CD4-positive, CD25-positive, alpha-beta regulatory T cell (primary cell): ENCODE data around the gene EGFL8. TPM values are rescaled to one million over a fixed set of nuclear protein-coding genes. Genes with fewer than 3 reads are reported as not detected.

Experiments
- ATAC-seq, 2 donors: fragments of 150-1000 bp; cut with Tn5 transposase; one replicate each; pipeline ENCODE4 v1.10.0; 2021; ENCODE audit warnings: low read depth in 2 of 2, moderate number of reproducible peaks in 2 of 2, moderate library complexity in 1 of 2
- DNase-seq, 3 donors: peaks; one replicate each; pipeline versions ENCODE4 v3.0.0 to v3.0.0-alpha.2; 2012 to 2022; ENCODE audit warnings: mixed read lengths in 1 of 3
- H3K27ac ChIP-seq: one replicate; pipeline ENCODE4 v1.7.0; 2013; ENCODE audit warnings: mild to moderate bottlenecking, low read length; ENCODE audit not compliant: insufficient read depth, poor library complexity, severe bottlenecking
- H3K27me3 ChIP-seq: one replicate; pipeline ENCODE4 v1.7.0; 2013; ENCODE audit warnings: low read length; ENCODE audit not compliant: control insufficient read depth, insufficient read depth
- H3K36me3 ChIP-seq: one replicate; pipeline ENCODE4 v1.7.0; 2013; ENCODE audit warnings: mild to moderate bottlenecking, low read length, moderate library complexity; ENCODE audit not compliant: control insufficient read depth, insufficient read depth
- H3K4me1 ChIP-seq: 2 replicates; pipeline ENCODE4 v1.7.0; 2013; ENCODE audit warnings: mild to moderate bottlenecking, low read length; ENCODE audit not compliant: insufficient read depth, control insufficient read depth, poor library complexity, severe bottlenecking
- H3K4me3 ChIP-seq: one replicate; pipeline ENCODE4 v1.7.0; 2013; ENCODE audit warnings: low read depth, mild to moderate bottlenecking, low read length, moderate library complexity
- H3K9me3 ChIP-seq, 2 experiments: 1 replicate in 1 of 2; 2 replicates in 1 of 2; pipeline ENCODE4 v1.7.0; 2013; ENCODE audit warnings: low read length in 2 of 2, mild to moderate bottlenecking in 1 of 2, moderate library complexity in 1 of 2; ENCODE audit not compliant: control insufficient read depth in 2 of 2
- H3K27ac Mint-ChIP-seq, 3 donors: one replicate each; pipeline ENCODE4 v1.8.0; 2020 to 2022; ENCODE audit warnings: mild to moderate bottlenecking in 3 of 3, mixed read lengths in 3 of 3, moderate library complexity in 2 of 3
- H3K27me3 Mint-ChIP-seq: one replicate; pipeline ENCODE4 v1.8.0; 2022; ENCODE audit warnings: mild to moderate bottlenecking, mixed read lengths
- H3K36me3 Mint-ChIP-seq: one replicate; pipeline ENCODE4 v1.8.0; 2020; ENCODE audit warnings: mixed read lengths
- H3K4me1 Mint-ChIP-seq, 4 donors: one replicate each; pipeline ENCODE4 v1.8.0; 2020 to 2022; ENCODE audit warnings: mixed read lengths in 4 of 4, mild to moderate bottlenecking in 1 of 4
- H3K4me3 Mint-ChIP-seq, 4 donors: one replicate each; pipeline ENCODE4 v1.8.0; 2020 to 2022; ENCODE audit warnings: mild to moderate bottlenecking in 4 of 4, mixed read lengths in 4 of 4, moderate library complexity in 3 of 4
- H3K9me3 Mint-ChIP-seq, 7 donors: one replicate each; pipeline ENCODE4 v1.8.0; 2020 to 2022; ENCODE audit warnings: mixed read lengths in 7 of 7, mild to moderate bottlenecking in 3 of 7, moderate library complexity in 2 of 7
- polyA plus RNA-seq, 4 donors: library from polyadenylated mRNA; unstranded; fragments of 300-500 nt; fragmentation: Illumina TruSeq; gene quantifications; one replicate each; pipeline ENCODE4 v1.2.3, GENCODE V29; 2021
- total RNA-seq: library from RNA; stranded (reverse); gene quantifications from one replicate; pipeline ENCODE4 v1.2.3, GENCODE V29; 2022

Gene EGFL8
- total and polyA plus RNA-seq, 5 donors from 2014 or later, result 0.60 to 9.9 TPM; not detected in 3

DNA sequence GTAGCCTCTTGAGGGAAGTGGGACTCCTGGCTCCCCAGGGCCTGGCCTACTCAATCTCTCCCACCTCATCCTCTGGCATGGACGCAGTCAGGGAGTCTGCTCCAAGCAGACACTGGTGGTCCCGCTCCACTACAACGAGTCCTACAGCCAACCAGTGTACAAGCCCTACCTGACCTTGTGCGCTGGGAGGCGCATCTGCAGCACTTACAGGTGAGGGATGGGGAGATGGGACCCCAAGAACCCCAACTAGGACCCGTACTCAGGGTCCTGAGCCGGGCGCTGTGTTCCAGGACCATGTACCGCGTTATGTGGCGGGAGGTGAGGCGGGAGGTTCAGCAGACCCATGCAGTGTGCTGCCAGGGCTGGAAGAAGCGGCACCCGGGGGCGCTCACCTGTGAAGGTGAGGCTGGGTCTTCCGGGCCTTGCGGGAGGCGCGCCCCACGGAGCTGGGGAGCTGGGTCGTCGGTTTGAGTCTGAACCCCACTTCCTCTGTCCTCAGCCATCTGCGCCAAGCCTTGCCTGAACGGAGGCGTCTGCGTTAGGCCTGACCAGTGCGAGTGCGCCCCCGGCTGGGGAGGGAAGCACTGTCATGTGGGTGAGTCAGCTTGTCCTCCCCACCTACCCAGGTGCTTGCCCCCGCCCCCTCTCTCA is 2.1 kb downstream of the EGFL8 start:
- ATAC-seq, result no peak
- Histone ChIP-seq H3K27me3 (no peaks in the 10 kb centered on the region), H3K27ac (no peak overlapping the region), H3K9me3 (no peaks in the 10 kb centered on the region), H3K4me3 (no peak overlapping the region), H3K4me1 (no peaks in the 10 kb centered on the region), H3K36me3 (peaks cover 16% of the 10 kb centered on the region)
- H3K27me3 Mint-ChIP-seq, result no peaks in the 10 kb centered on the region
- H3K36me3 Mint-ChIP-seq, result peaks cover 39% of the 10 kb centered on the region
- no peak overlapping the region for H3K27ac Mint-ChIP-seq
- H3K9me3 Mint-ChIP-seq, result no peaks in the 10 kb centered on the region
- no peak for DNase-seq
- peaks cover 0 to 16% (median under 1%) of the 10 kb centered on the region in 4 donors for H3K4me1 Mint-ChIP-seq
- no peak overlapping the region for H3K4me3 Mint-ChIP-seq

DNA sequence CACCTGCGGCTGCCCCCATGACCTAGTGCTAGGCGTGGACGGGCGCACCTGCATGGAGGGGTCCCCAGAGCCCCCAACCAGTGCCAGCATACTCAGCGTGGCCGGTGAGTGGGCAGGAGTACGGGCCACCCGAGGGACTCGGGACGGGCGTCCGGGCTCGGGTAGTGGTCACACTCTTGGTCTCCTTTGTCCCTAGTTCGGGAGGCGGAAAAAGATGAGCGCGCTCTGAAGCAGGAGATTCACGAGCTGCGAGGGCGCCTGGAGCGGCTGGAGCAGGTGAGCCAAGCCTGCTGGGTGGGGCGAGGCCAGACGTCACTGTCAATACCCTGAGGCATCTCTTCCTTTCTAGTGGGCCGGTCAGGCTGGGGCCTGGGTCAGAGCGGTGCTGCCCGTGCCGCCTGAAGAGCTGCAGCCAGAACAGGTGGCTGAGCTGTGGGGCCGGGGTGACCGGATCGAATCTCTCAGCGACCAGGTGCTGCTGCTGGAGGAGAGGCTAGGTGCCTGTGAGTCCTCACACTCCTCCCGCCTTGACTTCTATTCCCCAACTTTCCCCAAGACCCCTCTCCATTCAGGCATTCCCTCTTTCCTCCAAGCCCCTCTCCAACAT is 2.9 kb downstream of the EGFL8 start:
- no peaks in the 10 kb centered on the region for H3K9me3 Mint-ChIP-seq
- Histone ChIP-seq H3K4me1 (no peaks in the 10 kb centered on the region), H3K36me3 (peaks cover 16% of the 10 kb centered on the region), H3K4me3 (no peak overlapping the region), H3K27ac (no peak overlapping the region), H3K9me3 (no peaks in the 10 kb centered on the region), H3K27me3 (no peaks in the 10 kb centered on the region)
- peak overlapping the region in 2 of 3 donors; percentile 22 to 87 for H3K27ac Mint-ChIP-seq
- H3K4me1 Mint-ChIP-seq, result peaks cover 0 to 20% (median under 1%) of the 10 kb centered on the region in 4 donors
- H3K27me3 Mint-ChIP-seq, result no peaks in the 10 kb centered on the region
- peaks cover 39% of the 10 kb centered on the region for H3K36me3 Mint-ChIP-seq
- no peak for ATAC-seq
- H3K4me3 Mint-ChIP-seq, result no peak overlapping the region
- DNase-seq, result no peak

GRCh38 chr6:32167761-32168262 is 3.4 kb downstream of the EGFL8 start:
- H3K27ac Mint-ChIP-seq, result peak overlapping the region in 1 of 3 donors; percentile 87
- no peak overlapping the region for H3K27ac ChIP-seq
- no peaks in the 10 kb centered on the region for H3K27me3 ChIP-seq
- H3K9me3 Mint-ChIP-seq, result no peaks in the 10 kb centered on the region
- DNase-seq, result no peak
- no peak overlapping the region for H3K4me3 ChIP-seq
- H3K4me3 Mint-ChIP-seq, result no peak overlapping the region
- ATAC-seq, result no peak
- no peaks in the 10 kb centered on the region for H3K27me3 Mint-ChIP-seq
- H3K4me1 ChIP-seq, result no peaks in the 10 kb centered on the region
- peaks cover 16% of the 10 kb centered on the region for H3K36me3 ChIP-seq
- no peaks in the 10 kb centered on the region for H3K9me3 ChIP-seq
- H3K36me3 Mint-ChIP-seq, result peaks cover 39% of the 10 kb centered on the region
- peaks cover 0 to 23% (median 4%) of the 10 kb centered on the region in 4 donors for H3K4me1 Mint-ChIP-seq

- no peak overlapping the region for H3K4me3 ChIP-seq
- no peak overlapping the region for H3K4me3 Mint-ChIP-seq
- peak overlapping the region in 1 of 3 donors; percentile 75 for H3K27ac Mint-ChIP-seq
- ATAC-seq, result no peak
- H3K4me1 Mint-ChIP-seq, result peaks cover 0 to 26% (median 9%) of the 10 kb centered on the region in 4 donors
- no peaks in the 10 kb centered on the region for H3K4me1 ChIP-seq
- DNase-seq, result no peak
- no peak overlapping the region for H3K27ac ChIP-seq
- no peaks in the 10 kb centered on the region for H3K9me3 Mint-ChIP-seq
- H3K36me3 Mint-ChIP-seq, result peaks cover 35% of the 10 kb centered on the region
- peaks cover 16% of the 10 kb centered on the region for H3K36me3 ChIP-seq
- H3K9me3 ChIP-seq, result no peaks in the 10 kb centered on the region
- no peaks in the 10 kb centered on the region for H3K27me3 Mint-ChIP-seq
- no peaks in the 10 kb centered on the region for H3K27me3 ChIP-seq
Observed at GRCh38 chr6:32168350-32168749, 4.0 kb downstream of the EGFL8 start.

- no peak overlapping the region for H3K27ac ChIP-seq
- no peak overlapping the region for H3K4me3 ChIP-seq
- Mint-ChIP-seq H3K36me3 (peaks cover 35% of the 10 kb centered on the region), H3K27ac (peak overlapping the region in 1 of 3 donors; percentile 75), H3K4me1 (peaks cover 0 to 33% (median 13%) of the 10 kb centered on the region in 4 donors), H3K27me3 (no peaks in the 10 kb centered on the region), H3K9me3 (no peaks in the 10 kb centered on the region), H3K4me3 (no peak overlapping the region)
- peaks cover under 1% of the 10 kb centered on the region for H3K4me1 ChIP-seq
- H3K9me3 ChIP-seq, result no peaks in the 10 kb centered on the region
- peaks cover 16% of the 10 kb centered on the region for H3K36me3 ChIP-seq
- DNase-seq, result no peak
- no peaks in the 10 kb centered on the region for H3K27me3 ChIP-seq
- ATAC-seq, result no peak
Observed at GRCh38 chr6:32168807-32169591, 4.6 kb downstream of the EGFL8 start.

DNA sequence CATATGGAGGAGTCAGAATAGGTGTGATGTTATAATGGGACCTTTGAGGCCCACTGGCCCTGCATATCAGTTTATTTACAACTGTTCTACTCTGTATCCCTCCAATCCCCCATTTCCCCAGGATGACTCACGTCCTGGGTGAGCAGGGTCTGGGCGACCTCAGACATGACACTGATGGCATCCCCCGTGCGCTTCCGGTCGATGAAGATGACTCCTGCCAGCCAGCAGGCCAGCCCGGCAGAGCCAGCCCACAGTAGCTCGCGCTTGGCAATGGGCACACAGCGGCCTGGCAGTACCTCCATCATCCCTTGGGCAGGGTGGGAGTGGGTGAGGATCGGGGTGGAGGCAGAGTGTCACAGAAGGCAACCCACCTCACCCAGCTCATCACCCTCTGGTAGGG is 5.9 kb downstream of the EGFL8 start:
- Histone ChIP-seq H3K27me3 (no peaks in the 10 kb centered on the region), H3K4me3 (no peak overlapping the region), H3K36me3 (peaks cover 16% of the 10 kb centered on the region), H3K4me1 (peaks cover 13% of the 10 kb centered on the region), H3K9me3 (no peaks in the 10 kb centered on the region), H3K27ac (no peak overlapping the region)
- Mint-ChIP-seq H3K27ac (no peak overlapping the region), H3K36me3 (peaks cover 31% of the 10 kb centered on the region), H3K4me1 (peaks cover 0 to 46% (median 15%) of the 10 kb centered on the region in 4 donors), H3K4me3 (no peak overlapping the region), H3K27me3 (no peaks in the 10 kb centered on the region), H3K9me3 (no peaks in the 10 kb centered on the region)
- DNase-seq (no peak), ATAC-seq (no peak)

- H3K36me3 Mint-ChIP-seq, result peaks cover 31% of the 10 kb centered on the region
- peaks cover 16% of the 10 kb centered on the region for H3K36me3 ChIP-seq
Observed at GRCh38 chr6:32171234-32171633, 6.8 kb downstream of the EGFL8 start.

More at GRCh38 chr6:32171234-32171633, 6.8 kb downstream of the EGFL8 start:
- Histone ChIP-seq H3K27ac (no peak overlapping the region), H3K4me3 (no peak overlapping the region), H3K27me3 (no peaks in the 10 kb centered on the region), H3K9me3 (no peaks in the 10 kb centered on the region), H3K4me1 (peaks cover 18% of the 10 kb centered on the region)
- Mint-ChIP-seq H3K27ac (peak overlapping the region in 1 of 3 donors; percentile 33), H3K9me3 (no peaks in the 10 kb centered on the region), H3K4me1 (peaks cover 0 to 53% (median 16%) of the 10 kb centered on the region in 4 donors), H3K27me3 (no peaks in the 10 kb centered on the region), H3K4me3 (peak overlapping the region in 2 of 4 donors; percentile 36 to 63)
- no peak for ATAC-seq
- no peak for DNase-seq
